IPS DF 4.7 (cell line): Measurements from ENCODE around the gene MVD.

ENCODE experiments used
- DNase-seq: peaks from one replicate; pipeline ENCODE4 v3.0.0-alpha.2; 2013; ENCODE audit warnings: low spot score; ENCODE audit errors: extremely low read depth

Gene MVD

DNA sequence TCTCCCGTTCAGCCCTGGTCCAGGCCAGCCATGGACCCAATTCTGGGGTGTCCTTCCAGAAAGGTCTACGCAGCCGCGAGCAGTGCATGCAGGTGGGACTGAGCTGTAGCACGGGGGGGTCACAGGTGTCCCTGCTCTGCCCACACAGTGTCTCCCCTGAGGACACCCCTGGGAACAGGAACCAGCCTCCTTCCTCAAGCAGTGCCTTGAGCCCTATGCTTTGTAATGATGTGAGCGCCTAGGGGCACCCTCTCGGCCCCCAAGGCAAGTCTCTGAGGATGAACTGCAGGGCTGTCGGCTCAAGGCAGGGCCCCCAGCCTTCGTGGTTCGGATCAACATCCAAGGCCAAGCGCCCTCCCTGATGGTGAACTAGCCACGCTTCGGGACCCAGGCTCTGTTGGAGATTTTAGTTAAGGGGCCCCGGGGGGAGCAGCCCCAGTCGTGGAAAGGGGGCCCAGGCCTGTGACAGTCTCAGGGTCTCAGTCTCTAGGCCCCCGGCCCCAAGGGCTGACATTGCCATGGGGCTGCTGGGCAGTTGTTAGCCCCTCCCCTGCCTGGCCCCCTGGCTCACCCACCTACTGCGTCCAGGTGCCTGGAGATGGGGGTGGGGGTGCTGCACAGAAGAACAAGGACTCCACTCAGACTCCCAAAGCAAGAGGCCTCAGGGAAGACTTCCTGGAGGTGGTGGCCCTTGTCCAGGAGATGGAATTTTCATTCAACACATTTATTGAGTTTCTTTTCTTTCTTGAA, 22.2 kb downstream of the MVD start:
- DNase-seq: no peak

DNA sequence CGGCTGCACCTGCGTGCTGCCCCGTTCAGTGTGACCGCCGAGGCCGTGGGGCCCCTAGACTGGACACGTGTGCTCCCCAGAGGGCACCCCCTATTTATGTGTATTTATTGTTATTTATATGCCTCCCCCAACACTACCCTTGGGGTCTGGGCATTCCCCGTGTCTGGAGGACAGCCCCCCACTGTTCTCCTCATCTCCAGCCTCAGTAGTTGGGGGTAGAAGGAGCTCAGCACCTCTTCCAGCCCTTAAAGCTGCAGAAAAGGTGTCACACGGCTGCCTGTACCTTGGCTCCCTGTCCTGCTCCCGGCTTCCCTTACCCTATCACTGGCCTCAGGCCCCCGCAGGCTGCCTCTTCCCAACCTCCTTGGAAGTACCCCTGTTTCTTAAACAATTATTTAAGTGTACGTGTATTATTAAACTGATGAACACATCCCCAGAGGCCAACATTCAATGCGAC, 22.8 kb downstream of the MVD start:
- no peak for DNase-seq

DNA sequence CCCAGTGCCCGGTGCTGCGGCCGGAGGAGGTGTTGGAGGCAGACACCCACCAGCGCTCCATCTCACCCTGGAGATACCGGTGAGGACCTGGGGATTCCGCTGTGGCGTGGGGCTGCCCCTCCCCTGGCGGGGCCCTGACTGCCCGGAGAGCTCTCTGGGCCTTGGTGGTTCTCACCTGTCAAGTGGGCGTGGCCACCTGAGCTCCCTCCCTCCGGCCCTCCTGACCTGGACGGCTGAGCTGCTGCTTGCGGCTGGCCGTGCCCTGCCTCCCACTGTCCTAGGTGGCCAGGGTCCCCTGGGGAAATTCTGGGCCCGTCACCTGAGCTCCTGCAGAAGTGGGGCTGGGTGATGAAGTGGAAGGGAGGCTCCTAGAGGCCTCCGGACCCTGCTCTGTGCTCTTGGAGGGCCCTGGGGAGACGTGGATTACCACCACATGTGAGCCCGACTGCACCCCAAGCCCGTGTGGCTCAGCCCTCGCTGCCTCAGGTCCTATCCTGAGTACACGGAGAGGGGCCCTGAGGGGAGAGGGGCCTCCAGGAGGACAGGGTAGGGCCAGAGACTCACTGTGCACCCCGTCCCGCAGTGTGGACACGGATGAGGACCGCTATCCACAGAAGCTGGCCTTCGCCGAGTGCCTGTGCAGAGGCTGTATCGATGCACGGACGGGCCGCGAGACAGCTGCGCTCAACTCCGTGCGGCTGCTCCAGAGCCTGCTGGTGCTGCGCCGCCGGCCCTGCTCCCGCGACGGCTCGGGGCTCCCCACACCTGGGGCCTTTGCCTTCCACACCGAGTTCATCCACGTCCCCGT, 23.5 kb downstream of the MVD start:
- no peak for DNase-seq

DNA sequence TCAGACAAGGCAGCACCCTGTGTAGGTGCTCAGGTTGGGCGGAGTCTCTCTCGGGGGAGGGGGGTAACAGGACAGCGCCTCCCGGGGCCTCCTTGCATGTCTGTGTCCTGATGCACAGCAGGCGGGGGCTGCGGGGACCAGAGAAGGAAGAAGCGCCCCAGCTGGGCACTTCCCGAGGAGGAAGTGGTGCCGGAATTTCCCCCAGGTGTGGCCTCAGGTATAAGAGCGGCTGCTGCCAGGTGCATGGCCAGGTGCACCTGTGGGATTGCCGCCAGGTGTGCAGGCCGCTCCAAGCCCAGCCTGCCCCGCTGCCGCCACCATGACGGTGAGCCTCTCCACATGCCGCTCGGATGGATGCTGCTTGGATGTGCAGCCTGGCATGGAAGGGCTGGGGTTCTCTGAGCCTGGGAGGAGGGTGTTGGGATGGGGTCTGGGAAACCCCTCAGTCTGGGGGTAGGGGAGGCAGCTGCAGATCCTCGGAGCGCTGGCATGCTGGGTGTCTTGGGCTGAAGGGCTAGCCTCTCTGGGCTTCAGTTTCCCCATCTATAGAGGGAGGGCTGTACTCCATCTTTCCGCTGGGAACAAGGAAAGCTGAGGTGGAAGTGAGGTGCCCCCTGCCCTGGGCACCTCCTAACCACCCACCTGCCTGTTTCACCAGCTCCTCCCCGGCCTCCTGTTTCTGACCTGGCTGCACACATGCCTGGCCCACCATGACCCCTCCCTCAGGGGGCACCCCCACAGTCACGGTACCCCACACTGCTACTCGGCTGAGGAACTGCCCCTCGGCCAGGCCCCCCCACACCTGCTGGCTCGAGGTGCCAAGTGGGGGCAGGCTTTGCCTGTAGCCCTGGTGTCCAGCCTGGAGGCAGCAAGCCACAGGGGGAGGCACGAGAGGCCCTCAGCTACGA, 24.3 kb downstream of the MVD start, which contains the start of gene IL17C:
TSS of gene IL17C (plus strand) at position 250 of the 908 bp plus-strand sequence. CDS start at position 320, 70 bp downstream.
- DNase-seq: no peak

DNA sequence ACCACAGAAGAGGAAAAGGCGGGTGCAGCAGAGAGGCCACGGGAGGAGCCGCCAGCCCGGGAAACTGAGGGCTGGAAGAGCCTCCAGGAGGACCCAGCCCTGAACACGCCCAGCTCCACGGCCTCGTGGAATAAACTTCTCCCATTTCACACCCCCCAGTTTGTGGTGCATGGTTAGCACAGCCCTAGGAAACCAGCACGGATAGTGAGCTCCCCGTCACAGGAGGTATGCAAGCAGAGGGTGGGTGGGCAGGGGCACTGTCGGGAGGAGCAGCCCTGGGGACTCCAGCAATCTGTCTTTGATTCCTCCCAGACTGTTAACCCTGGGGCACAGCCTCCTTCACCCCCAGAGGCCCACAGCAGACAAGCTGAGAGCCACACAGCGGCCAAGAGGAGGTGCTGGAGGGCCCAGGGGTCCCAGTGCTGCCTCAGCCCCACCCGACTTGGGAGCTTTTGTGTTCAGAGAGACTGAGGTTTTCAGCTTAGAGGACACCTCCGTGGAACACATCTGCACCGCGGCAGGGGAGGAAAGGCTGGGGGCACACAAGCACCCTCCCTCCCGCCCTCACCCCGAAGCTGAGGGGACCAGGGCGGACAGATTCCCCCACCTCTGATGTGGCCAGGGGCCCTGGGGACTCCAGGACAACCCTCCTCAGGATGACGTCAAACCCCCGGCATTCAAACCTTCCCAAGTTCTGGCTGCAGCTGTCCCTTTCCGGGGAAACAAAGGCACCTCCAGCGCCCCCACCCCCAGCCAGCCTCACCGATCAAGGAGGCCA, 26.2 kb downstream of the MVD start:
- DNase-seq: no peak

DNA sequence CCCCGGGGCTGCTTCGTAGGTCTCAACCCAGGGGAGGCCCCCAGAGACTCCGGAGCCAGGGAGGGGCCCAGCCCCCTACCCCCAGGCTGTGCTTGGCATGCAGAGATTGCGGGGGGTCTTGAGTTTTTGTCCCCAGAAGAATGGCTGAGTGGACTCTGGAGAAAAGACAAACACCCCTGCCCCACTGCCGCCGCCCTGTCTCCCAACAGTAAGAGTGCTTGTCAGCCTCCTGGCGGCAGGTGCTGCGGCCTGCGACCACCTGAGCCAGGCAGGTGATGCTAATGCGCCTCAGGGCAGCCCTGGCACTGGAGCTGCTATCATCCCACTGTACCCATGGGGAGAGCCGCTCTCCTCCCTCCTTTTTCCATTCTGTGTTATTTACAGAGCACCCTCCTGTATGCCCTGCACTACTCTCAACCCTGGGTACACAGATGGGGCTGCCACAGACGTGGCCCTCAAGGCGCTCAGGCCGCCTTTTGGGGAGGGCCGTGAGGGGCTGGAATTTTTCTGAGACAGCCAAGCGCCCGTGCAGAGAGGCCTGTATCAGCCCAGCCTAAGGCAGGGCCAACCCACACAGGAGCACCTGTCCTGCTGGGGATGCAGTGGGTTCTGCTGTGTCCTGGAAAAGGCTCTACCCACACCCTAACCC, 27.1 kb downstream of the MVD start:
- no peak for DNase-seq

DNA sequence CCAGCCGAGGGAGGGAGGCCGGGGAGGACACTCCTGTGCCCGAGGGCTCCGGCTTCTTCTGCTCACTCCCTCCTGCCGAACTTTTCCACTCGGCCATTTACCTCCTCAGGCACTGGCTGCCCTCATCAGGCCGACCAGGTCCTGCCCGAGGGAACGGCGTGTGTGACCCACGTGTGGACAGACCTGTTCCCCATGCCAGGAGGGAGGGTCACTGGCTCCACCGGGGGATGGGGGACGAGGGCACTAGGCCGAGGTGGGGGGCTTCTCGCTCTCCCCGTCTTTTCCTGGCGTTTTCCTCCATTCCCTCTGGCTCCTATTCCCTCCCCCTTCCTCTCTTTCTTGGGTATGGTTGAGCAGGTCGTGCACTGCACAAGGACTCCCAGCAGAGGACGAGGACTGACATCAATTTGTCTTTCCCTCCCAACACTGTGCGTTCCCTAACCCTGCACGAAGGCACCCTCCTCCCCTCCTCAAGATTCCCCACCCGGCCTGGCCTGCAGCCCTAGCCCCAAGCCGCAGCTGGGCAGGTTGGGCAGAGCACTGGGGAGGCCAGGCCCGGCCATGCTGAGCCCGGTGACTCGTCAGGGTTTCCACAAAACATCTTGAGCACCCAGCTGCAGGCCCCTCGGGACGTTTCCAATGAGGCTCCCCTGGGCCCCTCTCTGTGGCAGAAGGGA, 27.8 kb downstream of the MVD start:
- no peak for DNase-seq

DNA sequence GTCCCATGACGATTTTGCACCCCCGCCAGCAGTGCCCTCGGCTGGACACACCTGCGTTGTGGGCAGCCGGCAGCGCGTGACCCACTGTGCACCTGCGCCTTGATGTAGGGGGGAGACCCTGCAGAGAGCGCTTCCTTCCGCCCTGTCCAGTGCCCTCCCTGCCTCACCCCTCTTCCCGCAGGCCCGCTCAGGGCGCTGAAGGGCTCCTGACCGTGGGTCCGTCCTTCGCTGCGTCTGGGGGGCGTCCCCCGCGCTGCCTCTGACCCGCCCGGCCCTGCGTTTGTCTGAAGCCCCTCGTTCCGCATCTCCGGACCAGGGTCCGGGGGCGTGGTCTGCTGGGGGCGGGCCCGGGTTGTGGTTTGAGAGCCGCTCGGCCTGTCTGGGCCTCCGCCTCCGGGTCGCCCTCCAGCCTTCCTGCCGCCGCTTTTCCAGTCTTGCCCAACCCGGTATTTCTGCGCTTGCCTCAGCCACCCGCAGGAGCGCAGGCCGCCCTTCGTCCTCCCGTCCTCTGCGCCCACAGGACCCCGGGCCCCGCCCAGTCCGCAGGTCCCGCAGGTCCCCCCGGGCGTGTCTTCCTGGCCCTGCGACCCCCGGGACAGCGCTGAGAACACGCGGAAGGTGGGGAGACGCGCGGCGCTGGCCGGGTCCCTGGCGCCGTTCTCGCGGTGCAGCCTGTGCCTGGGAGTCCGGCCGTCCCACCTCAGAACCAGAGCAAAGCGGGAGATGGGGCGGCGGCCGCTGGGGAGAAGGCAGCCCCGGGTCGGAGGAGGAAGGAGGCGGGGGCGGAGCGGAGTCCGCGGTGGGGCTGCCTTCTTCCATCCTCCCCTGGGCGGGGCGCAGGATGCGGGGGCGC, 28.5 kb downstream of the MVD start:
- DNase-seq: no peak

DNA sequence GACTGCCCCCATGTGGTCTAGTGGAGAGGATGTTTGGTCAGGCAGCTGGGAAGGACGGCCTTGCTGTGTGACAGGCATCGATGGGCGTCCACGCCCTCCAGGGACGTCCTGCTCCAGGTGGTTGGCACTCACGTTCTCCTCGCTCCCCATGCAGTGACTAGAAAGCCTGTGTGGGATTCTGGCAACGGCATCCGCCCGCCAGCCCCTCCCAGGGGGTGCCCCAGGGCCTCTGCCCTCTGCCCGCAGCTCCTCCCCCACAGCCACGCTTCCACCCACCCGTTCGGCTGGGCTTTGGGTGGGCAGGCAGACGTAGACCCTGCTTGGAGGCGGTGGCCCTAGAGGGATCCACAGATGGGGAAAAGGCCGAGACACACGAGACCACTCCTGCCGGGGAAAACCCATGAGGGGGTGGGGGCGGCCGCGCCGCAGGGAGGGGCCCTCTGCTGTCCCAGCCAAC, 29.2 kb downstream of the MVD start:
- no peak for DNase-seq

DNA sequence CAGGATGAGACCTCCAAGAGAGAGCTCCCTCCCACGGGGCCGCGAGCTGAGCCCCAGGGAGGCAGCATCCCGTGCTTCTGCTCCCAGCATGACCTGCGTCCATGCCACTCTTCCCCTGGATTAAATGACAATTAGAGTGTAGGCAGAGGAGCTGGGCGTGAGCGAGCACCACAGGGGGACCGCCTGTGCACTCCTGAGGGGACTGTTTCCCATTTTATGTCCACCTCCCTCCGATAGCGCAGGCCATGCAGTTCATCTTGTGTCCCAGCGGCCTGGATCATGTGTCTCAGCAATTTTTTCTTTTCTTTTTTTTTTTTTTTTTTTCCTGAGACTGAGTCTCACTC, 30.3 kb downstream of the MVD start:
- no peak for DNase-seq

DNA sequence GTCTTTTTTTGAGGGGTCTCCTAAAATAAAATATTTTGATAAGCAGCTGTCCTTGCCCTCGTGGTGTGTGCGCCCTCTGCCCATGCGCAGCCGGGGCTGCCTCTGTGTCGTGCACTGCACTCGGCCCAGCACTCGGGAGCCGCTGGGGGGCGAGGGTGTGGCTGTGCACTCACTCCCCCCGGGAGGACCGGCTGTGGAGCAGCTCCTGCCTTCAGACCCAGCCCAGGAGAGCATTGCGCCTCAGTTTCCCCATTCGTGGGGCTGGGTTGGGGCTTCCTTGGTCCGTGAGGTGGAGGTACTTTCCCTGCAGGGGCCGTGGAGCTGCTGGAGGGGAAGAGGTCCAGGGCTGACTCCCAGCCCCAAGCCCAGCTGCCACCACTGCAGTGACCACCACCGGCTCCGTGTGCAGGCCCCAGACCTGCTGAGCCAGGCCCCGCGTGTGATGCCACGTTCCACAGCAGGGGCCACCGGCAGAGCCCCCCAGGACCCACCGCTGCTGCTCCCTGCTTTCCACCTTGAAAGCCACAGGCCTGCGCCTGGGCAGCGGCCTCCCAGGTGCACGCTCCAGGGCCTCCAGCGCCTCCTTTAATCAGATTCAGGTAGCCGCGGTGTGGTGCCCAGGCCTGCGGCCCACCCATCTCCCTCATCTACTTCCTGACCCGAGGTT, 30.8 kb downstream of the MVD start:
- no peak for DNase-seq

DNA sequence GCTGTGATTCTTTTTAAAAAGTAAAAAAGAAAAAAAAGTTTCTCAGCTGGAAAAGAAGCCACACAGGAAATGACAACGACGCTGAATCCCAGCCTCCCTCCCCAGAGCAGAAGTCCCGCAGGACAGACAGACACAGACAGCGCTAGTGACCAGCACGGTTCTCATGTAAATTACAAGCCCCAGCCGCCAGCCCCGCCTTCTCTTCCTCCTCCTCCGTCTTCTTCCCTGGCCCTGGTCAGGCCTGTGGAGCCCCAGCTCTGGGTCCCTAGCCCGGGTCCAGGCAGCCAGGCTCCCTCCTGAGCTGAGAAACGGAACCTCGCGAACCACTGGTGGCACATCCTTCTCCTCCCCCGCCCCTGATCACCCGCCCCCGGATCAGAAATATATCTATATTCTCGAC, 31.5 kb downstream of the MVD start:
- no peak for DNase-seq

DNA sequence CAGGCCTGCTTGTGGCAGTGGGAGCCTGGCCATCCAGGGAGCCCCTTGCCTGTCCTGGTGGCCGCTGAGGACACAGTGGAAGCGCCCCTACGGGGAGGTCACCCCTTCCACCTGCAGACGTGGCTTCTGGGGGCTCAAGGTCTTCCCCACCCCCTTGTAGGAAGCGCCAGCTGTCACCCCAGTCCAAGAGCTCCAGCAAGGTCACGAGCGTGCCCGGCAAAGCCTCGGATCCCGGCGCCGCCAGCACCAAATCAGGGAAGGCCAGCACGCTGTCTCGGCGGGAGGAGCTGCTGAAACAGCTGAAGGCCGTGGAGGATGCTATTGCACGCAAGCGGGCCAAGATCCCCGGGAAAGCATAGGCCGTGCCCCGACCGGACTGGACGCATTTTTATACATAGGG, 31.9 kb downstream of the MVD start:
- no peak for DNase-seq

DNA sequence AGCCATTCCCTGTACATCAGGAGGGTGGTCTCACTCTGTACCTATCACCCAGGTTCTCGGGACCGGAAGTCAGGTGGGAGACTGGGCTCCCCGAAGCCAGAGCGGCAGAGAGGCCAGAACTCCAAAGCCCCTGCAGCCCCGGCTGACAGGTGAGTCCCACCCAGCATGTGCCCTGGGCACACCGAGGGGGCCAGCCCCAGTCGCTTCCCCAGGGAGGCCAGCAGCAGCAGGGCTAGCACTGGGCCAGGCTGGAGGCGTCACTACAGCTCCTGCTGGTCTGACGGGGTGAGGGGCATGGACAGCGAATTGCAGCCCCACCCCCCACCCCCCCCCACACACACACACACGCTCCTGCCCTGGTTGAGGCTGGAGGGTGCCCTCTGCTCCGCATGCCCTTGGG, 32.5 kb downstream of the MVD start:
- no peak for DNase-seq

DNA sequence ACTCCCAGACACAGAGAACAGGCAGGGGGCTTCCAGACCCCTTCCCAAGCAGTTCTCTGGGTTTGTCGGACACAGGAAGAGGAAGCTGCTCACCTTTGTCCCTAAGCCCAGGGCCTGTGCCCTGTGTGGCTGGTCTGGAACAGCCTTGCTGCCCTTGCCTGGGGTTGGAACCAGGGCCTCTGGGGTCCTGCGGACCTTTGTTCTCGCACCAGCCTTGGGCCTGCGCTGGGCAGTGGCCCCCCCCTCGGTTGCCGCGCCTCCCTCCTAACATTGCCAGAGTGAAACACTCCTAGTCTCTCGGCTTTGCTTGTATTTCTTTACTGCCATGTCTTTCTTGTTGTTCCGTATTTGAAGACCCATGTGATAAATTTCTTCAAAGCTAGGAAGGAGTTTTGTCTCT, 33.1 kb downstream of the MVD start:
- DNase-seq: no peak

DNA sequence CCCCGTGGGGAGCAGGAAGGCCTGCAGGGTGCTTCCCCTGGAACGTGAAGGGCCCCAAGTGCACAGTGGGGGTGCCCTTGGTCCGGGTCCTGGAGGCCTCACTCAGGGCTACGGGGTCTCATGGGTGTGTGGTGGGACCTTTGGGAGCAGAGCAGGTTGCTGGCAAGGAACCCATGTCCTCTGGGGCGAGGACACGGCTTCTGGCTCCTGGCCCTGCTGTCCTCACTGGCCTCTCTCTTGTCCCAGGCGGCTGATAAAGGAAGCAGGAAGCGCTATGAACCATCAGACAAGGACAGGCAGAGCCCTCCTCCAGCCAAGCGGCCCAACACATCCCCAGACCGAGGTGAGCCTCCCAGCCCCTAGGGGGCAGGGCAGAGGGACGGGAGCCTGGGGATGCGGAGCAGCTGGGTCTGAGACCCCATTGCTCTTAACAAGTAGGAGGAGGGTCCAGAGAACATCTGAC, 34.3 kb downstream of the MVD start:
- no peak for DNase-seq

DNA sequence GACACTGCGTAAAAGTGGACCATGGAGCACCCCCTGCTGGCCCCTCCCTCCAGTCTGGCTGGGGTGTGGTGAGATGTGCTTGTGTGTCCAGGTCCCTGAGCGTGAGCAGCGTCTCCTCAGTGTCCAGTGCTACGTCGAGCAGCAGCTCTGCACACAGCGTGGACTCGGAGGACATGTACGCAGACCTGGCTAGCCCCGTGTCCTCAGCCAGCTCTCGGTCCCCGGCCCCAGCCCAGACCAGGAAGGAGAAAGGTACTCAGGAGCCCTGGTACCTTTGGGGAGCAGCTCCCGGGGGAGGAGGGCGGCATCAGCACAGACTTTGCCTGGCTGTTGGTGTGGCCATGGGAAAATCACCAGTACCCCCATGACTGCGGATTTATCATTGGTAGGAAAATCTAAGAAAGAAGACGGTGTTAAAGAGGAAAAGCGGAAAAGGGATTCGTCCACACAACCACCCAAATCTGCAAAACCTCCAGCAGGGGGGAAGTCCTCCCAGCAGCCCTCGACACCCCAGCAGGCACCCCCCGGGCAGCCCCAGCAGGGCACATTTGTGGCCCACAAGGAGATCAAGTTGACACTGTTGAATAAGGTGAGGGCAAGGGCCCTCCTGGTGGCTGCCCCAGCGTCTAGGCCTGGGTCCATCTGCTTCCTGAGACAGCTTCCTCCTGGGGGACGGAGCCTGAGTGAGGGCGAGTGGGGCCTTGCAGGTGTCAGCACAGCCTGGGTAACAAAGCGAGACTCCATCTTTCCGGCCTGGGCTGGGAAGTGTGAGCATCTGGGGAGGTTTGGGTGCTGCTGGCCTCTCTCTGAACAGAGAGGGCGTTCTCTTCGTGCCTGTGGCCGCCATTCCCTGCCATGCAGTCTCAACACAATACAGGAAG, 35.1 kb downstream of the MVD start:
- no peak for DNase-seq
